IMR-90 (cell line): ENCODE data around the gene DNAI2.

ENCODE experiments used
- BHLHE40 ChIP-seq: fragments of 150-350 bp; IDR thresholded peaks from 2 replicates; pipeline ENCODE4 v1.6.1; 2016; ENCODE audit warnings: mild to moderate bottlenecking, low read depth, low read length
- CTCF ChIP-seq: conservative IDR thresholded peaks from 2 replicates; pipeline ENCODE4 v1.5.1; 2012; ENCODE audit warnings: mild to moderate bottlenecking, low read depth, low read length, improper control_type of control experiment
- MAZ ChIP-seq: IDR thresholded peaks from 2 replicates; pipeline ENCODE4 v1.6.1; 2012; ENCODE audit warnings: low read depth, mild to moderate bottlenecking, low read length, improper control_type of control experiment, moderate library complexity, borderline replicate concordance
- POLR2A ChIP-seq: IDR thresholded peaks from 2 replicates; pipeline ENCODE4 v1.6.1; 2012; ENCODE audit warnings: mild to moderate bottlenecking, low read depth, low read length
- RAD21 ChIP-seq: IDR thresholded peaks from 2 replicates; pipeline ENCODE4 v1.6.1; 2012; ENCODE audit warnings: low read length, improper control_type of control experiment
- RCOR1 ChIP-seq: IDR thresholded peaks from 2 replicates; pipeline ENCODE4 v1.6.1; 2012; ENCODE audit warnings: mild to moderate bottlenecking, low read length, improper control_type of control experiment; ENCODE audit not compliant: insufficient replicate concordance
- RFX5 ChIP-seq: IDR thresholded peaks from 2 replicates; pipeline ENCODE4 v1.8.0; 2012; ENCODE audit warnings: low read depth, mild to moderate bottlenecking, low read length, moderate library complexity
- TF ChIP-seq, protein P1 (sequence below): fragments of 150-350 bp; IDR thresholded peaks from 2 replicates; pipeline ENCODE4 v1.6.1; 2017; ENCODE audit warnings: mild to moderate bottlenecking, antibody characterized with exemption, low read length, low read depth

- no peak for TF ChIP-seq CTCF
- TF ChIP-seq POLR2A = no peak
- no peak for TF ChIP-seq RFX5
- no peak for TF ChIP-seq MAZ
- no peak for TF ChIP-seq RCOR1
- TF ChIP-seq, protein P1, sequence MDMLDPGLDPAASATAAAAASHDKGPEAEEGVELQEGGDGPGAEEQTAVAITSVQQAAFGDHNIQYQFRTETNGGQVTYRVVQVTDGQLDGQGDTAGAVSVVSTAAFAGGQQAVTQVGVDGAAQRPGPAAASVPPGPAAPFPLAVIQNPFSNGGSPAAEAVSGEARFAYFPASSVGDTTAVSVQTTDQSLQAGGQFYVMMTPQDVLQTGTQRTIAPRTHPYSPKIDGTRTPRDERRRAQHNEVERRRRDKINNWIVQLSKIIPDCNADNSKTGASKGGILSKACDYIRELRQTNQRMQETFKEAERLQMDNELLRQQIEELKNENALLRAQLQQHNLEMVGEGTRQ = no peak
- TF ChIP-seq RAD21 = no peak
- TF ChIP-seq BHLHE40 = no peak
Measured at GRCh38 chr17:74249590-74250270, 24.3 kb upstream of the DNAI2 start.
